HG03103 (cell line): ENCODE results near the gene HPRT1.

Source experiments
- ATAC-seq: cut with Tn5 transposase; IDR thresholded peaks from one replicate; pipeline ENCODE4 v1.9.1; 2021; ENCODE audit warnings: low read depth; ENCODE audit not compliant: unreplicated experiment

The HPRT1 gene

GRCh38 chrX:134472041-134472440, 12.1 kb downstream of the HPRT1 start:
- no peak for ATAC-seq

GRCh38 chrX:134476284-134476683, 16.3 kb downstream of the HPRT1 start:
- no peak for ATAC-seq

- no peak for ATAC-seq
Observed at GRCh38 chrX:134478374-134478773, 18.4 kb downstream of the HPRT1 start.

- ATAC-seq = no peak
Observed at GRCh38 chrX:134480061-134480460, 20.1 kb downstream of the HPRT1 start.

GRCh38 chrX:134481339-134481738, 21.4 kb downstream of the HPRT1 start:
- ATAC-seq = no peak

- no peak for ATAC-seq
Observed at GRCh38 chrX:134482371-134482770, 22.4 kb downstream of the HPRT1 start.

GRCh38 chrX:134484039-134484438, 24.1 kb downstream of the HPRT1 start:
- ATAC-seq = no peak

- no peak for ATAC-seq
Observed at GRCh38 chrX:134501941-134502340, 42.0 kb downstream of the HPRT1 start.

GRCh38 chrX:134502686-134503085, 42.7 kb downstream of the HPRT1 start:
- ATAC-seq = no peak

- ATAC-seq = no peak
Observed at GRCh38 chrX:134512566-134512965, 52.6 kb downstream of the HPRT1 start.

- no peak for ATAC-seq
Observed at GRCh38 chrX:134513091-134513490, 53.1 kb downstream of the HPRT1 start.

GRCh38 chrX:134520860-134521390, 61.0 kb downstream of the HPRT1 start:
- no peak for ATAC-seq

GRCh38 chrX:134524181-134524580, 64.2 kb downstream of the HPRT1 start:
- ATAC-seq = no peak

GRCh38 chrX:134525086-134525792, 65.3 kb downstream of the HPRT1 start:
- ATAC-seq = no peak

GRCh38 chrX:134526399-134526798, 66.4 kb downstream of the HPRT1 start:
- no peak for ATAC-seq

GRCh38 chrX:134528960-134529359, 69.0 kb downstream of the HPRT1 start:
- ATAC-seq = no peak

- ATAC-seq = no peak
Observed at GRCh38 chrX:134529481-134529880, 69.5 kb downstream of the HPRT1 start.

- no peak for ATAC-seq
Observed at GRCh38 chrX:134530845-134531244, 70.9 kb downstream of the HPRT1 start.

- no peak for ATAC-seq
Observed at GRCh38 chrX:134533352-134533751, 73.4 kb downstream of the HPRT1 start.

- no peak for ATAC-seq
Observed at GRCh38 chrX:134533952-134534351, 74.0 kb downstream of the HPRT1 start.

GRCh38 chrX:134537179-134537955, 77.4 kb downstream of the HPRT1 start:
- ATAC-seq = no peak

- ATAC-seq = no peak
Observed at GRCh38 chrX:134538316-134538715, 78.4 kb downstream of the HPRT1 start.
